HG03442 (cell line): ENCODE results near the gene SPATA24.
"Not testable (repeated sequence)": the region's sequence is repeated elsewhere in the genome, so short reads cannot be mapped to it uniquely, and the experiment has no call there.

Experiments used
- ATAC-seq: cut with Tn5 transposase; IDR thresholded peaks from one replicate; pipeline ENCODE4 v1.9.1; 2021; ENCODE audit warnings: mild to moderate bottlenecking, moderate library complexity; ENCODE audit not compliant: unreplicated experiment

The SPATA24 gene

DNA sequence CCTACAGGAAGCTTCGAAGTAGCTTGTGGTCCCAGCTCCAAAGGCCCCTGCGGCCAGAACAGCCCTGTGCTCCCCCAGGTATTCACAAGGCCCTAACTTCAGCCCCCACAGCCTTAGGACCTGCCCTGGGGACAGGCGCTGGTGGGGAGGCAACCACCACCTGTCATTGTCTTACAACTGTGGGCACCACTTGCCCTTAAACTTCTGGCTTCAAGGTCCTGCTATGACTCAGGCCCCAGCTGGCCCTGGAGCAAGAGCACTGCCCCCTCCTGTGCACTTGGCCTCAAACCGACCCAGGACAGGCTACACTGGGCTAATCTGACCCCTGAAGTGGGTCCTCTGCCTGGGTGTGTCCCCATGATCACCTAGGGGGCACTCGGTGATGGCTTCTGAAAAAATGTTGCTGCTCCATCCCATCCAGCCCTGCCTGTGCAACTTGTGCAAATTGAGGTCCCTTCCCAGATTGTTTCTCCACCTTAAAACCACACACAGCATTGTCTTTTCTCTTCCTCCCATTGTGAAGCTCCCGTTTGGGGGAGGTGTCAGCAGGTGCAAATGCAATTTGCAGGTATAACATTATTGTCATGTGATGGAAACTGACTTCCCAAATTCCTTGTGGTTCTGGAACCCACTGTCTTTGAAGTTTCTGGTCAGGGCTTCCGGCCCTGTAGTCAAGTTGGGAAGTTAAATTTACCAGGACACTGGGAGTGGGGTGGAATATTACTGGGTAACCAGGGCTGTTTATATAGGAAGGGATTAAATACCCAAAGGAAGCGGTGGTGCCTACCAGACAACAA is 7.8 kb downstream of the SPATA24 start:
- no peak for ATAC-seq

GRCh38 chr5:139394654-139395566 is 9.0 kb downstream of the SPATA24 start, which contains the start of gene PROB1:
PROB1 (minus strand) TSS chr5:139395104; CDS start chr5:139395081, 23 bp downstream.
- ATAC-seq, result no peak

- ATAC-seq, result no peak
Measured at GRCh38 chr5:139394123-139394653, 9.7 kb downstream of the SPATA24 start.

DNA sequence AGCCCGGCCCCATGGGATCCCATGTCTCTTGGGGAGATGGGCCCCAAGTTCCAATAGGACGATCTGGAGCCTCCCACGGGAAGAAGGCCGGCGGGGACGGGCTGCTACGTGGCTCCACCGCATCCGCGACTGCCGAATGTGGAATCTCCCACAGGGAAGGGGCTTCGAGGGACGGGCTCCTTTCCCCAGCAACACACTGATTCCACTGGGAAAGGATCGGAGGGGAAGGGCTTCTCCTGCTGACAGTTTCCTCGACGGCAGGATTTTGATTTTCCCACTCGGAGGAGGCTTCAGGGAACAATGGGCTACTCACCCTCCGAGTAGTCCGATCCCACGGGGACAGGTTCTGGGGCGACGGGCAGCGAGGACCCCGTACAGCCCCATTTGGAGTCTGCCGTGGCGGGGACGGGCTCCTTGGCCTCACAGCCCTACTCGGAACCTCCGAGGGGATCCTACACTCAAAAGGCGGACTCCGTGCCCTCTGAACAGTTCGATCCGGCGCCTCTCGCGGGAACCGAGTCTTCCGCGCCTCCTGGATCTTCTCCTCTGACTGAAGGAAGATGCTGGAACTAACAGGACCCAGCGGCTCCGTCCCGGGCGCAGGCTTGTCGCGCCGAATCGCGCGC is 10.3 kb downstream of the SPATA24 start:
- ATAC-seq, result no peak

- ATAC-seq, result peak; percentile 45
Measured at GRCh38 chr5:139392678-139393496, 11.0 kb downstream of the SPATA24 start.

DNA sequence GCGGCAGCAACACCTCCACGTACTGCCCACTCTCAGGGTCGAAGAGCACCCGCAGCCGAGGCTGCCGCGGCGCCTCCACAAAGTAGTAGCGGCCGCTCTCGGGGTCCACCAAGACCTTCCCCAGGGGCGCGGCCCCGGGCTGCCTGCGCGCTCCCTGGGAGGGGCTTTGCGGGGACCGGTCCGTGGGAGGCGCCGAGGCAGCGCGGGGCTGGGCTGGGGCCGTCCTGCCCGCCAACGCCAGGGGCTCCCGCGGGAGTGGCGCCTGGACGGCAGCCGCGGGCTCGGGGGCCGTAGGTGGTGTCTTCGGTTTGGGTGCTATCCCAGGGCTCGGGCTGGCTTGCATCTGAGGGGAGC is 11.6 kb downstream of the SPATA24 start:
- no peak for ATAC-seq

- ATAC-seq, result peak; percentile 0
Measured at GRCh38 chr5:139391570-139392323, 12.1 kb downstream of the SPATA24 start.

DNA sequence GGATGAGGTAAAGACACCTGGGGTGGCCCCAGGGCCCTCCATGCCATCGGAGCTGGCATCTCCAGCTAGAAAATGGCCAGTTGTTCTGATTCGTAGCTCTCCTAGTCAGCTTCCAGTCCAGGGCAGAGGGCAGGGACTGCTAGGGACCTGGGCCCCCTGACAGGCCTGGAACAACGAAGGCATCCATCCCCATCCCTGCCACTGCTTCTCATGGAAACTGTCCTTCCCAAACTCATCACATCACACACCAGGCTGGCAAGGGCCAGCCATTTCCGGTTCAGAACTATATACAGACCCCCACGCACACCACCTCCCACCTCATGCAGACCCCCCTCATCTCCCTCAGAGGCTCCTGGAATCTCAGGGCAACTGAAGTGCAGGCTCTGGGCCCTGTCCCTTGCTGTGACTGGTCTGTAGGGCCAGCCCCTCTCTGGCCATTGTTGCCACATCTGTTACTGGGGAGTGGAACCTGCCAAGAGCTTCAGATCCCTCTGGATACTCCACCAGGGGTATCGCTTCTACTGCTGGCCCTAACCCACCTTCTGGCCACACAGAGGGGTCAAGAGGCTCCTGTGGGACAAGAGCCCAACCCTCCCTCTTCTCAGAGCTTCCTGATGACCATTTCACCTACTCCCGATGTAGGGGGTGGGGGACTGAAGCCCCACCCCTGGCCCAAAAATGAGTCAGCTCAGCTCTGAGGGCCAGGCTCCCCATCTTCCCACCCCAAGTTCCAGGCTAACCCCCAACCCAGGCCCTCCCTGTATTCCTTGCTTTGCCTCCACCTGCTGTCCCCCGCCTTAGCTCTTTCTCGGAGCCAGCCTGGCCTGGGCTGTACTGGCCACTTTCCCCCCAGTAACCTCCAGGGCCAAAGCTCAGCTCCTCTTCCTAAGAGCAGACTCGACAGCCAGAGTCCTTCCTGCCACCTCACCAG is 13.0 kb downstream of the SPATA24 start:
- no peak for ATAC-seq

DNA sequence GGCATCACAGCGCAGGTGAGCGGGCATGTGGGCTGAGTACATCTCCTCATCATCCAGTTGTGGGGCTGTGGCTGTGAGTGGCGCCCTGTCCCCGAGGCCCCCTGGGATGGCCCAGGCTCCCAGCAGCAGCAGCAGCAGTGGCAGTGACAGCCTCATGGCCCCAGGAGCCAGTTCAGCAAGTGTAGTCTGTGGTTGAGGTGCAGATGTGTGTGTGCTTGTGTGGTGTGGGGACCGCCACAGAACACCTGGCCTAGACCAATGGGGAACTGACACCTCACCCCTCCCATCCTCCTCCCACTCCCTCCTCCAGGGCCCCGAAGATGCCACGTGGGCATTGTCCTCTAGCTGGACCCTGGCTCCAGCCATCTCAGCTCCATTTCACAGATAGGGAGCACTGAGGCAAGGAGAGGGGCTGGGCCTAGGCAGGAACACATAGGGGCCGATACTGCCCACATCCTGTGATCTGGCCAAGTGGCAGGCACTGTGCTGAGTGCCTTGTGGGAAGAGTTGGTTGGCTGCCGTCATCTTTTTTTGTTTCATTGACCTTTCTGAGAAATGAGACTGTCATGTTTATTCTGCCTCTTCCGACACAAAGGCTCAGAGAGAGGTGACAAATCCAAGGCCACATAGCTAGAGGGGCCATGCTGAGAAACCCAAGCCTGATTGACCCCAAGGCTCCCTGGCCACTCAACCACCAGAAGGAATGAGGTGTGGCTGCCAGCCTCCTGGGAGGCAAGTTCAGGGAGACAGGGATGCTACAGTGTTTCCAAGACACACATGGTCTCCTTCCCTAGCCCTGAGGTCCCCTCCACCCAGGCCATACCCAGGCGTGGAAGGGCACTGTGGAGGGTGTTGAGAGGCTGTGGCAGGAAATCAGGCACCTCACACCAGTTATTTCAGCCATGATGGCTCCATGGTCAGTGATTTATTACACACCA is 13.9 kb downstream of the SPATA24 start, which contains the start of gene MZB1:
MZB1 (minus strand) TSS at position 213 of the 938 bp plus-strand sequence; CDS start at position 156, 57 bp downstream.
- ATAC-seq, result peak; percentile 38

GRCh38 chr5:139388198-139388821 is 15.6 kb downstream of the SPATA24 start:
- ATAC-seq, result no peak

- ATAC-seq, result no peak
Measured at GRCh38 chr5:139387611-139388197, 16.2 kb downstream of the SPATA24 start.

DNA sequence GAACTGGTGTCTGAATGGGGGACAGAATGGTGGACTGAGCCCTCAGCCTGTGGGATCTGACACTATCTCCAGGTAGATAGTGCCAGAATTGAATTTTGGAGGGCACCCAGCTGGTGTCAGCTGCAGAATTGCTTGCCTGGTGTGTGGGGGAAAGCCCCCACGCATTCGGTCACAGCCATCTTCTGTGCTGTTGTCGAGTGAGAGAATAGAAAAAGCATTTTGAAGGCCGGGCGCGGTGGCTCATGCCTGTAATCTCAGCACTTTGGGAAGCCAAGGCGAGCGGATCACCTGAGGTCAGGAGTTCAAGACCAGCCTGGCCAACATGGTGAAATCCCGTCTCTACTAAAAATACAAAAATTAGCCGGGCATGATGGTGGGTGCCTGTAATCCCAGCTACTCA is 16.9 kb downstream of the SPATA24 start:
- ATAC-seq, result not testable (repeated sequence)

DNA sequence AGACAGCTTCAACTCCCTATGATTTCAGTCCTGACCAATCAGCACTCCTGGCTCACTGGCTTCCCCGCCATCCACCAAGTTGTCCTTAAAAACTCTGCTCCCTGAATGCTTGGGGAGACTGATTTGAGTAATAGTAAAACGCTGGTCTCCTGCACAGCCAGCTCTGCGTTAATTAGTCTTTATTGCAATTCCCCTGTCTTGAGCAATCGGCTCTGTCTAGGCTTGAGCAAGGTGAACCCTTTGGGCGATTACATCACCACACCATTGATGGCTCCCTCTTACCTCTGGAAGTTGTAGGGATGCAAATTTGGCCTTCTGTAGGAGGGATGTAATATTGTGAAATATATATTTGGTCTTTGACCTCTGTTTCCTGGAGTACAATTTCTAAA is 17.8 kb downstream of the SPATA24 start:
- ATAC-seq, result no peak

DNA sequence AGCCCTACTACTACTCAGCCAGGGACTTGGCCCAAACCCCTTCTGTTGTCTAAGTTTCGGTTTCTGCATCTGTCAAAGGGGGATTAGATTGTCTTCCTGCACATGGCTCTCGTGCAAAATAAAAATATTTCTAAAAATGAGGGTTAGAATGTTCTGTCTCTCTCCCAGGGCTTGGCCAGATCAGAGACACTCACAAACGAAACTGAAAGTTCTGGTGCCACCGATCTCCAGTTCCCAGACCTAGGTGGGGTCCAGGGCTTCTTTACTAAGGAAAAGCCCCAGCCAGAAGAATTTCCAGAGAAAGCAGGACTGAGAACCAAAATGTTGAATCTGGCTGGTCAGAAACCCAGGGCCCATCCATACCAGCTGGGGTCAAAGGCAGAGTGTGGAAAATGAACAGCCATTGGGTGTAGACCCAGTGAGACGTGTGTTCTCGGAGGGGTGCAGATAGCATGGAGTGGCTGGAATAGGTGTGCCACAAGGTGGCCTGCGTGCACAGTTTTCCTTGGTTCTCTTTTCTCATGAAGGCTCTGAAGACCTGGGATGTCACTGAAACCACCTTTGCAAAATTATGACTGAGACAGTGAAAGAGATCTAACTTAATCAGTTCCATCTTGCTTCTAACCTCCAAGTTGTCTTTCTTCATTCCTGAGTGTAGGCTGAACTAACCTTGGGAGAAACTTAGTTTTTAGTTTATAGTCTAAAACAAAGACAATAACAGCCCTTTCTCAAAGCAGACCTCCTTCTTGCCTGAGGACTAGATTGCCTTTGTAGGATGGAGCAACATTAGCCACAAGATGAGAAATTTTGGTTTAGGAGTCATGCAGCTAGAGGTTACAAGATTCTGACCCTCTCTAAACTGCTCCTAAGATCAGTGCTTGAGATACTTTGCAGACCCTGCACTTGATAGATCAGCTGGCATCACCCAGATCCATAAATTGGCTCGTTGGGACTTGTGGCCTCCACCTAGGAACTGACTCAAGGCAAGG is 18.5 kb downstream of the SPATA24 start:
- ATAC-seq, result no peak

GRCh38 chr5:139384591-139385051 is 19.3 kb downstream of the SPATA24 start:
- ATAC-seq, result no peak
